HG02840 (cell line): ENCODE measurements around the gene SSTR5.
"Not testable (repeated sequence)": the region's sequence is repeated elsewhere in the genome, so short reads cannot be mapped to it uniquely, and the experiment has no call there.

Source experiments
- ATAC-seq: cut with Tn5 transposase; IDR thresholded peaks from one replicate; pipeline ENCODE4 v1.9.1; 2021; ENCODE audit warnings: mild to moderate bottlenecking, moderate library complexity, moderate number of reproducible peaks; ENCODE audit not compliant: unreplicated experiment, low FRiP score

The SSTR5 gene

DNA sequence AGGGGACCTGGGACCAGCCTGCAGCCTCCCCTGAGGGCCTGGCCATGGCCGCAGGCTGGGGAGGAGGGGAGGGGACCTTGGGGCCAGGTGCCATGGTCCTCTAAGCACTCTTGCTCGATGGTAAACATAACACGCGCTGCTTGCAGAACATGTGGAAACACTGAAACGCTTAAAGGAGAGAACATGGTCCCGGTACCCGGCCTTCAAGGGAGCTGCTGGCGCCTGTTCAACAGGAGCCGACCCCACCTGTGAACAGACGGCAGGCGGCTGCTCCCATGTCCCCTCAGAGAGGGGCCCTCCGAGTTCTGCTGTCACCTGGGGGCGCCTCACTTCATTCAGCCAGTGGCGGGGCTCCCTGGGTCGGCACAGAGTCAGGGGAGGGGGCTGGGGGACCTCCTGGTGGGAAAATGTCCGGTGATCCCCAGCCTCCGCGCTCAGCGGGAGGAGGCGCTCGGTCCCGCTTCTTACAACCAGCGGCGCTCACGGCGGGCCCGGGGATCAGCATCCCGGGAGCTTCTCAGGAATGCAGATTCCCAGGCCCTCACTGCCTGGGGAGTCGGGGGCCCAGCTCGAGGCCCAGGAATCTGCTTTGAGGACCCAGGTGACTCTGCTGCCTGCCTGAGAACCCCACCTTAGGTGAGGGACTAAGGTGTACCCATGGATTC is 854 bp upstream of the SSTR5 start:
- no peak for ATAC-seq

DNA sequence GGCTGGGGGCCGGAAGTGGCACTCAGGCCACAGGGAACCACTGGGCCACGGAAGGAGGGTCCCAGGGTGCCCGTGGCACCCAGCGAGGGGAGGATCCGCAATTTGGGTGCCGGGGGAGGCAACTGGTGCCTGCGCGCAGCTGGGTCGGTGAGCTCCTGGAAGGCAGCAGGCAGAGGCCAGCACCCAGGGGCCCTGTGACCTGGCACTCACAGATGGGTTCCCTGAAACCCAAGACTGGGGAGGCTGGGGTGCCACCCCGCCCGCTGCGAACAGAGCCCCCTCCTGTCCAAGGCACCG is 663 bp downstream of the SSTR5 start:
- ATAC-seq = no peak

DNA sequence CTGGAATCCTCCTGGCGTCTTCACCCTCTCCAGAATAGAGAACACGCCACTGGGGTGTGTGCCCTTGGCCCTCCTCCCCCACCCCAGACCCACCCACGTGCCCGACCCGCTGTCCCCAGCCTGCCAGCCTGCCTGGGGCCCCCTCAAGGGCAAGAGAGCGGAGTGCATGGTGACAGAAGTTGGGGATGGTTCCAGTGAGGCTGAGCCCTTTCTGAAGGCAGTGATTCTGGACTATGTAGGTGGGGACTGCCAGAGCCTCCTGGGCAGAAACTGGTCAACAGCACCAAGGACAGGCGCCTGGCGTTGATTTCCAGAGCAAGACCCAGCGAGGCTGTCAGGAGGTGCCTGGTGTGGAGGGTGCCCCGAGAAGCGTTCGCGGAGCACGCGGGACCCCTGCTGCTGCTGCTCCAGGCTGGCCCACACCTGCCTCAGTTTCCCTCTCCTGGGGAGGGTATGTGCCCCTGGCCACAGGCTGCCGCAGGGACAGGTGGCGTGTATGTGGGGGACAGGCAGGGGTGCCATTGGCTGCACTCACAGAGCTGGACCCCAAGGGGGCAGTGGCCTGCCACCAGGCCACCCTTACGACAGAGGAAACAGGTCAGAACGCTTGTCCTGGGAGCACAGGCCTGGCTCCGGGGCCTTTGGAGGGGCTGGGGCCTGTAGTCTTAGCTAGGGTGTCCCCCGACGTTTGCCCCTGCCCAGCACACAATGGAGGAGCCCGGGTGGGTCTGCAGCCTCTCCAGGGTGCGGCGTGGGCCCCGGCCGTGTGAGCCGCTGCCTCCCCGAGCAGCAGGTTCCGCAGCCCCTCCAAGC is 1.2 kb downstream of the SSTR5 start:
- ATAC-seq = no peak

DNA sequence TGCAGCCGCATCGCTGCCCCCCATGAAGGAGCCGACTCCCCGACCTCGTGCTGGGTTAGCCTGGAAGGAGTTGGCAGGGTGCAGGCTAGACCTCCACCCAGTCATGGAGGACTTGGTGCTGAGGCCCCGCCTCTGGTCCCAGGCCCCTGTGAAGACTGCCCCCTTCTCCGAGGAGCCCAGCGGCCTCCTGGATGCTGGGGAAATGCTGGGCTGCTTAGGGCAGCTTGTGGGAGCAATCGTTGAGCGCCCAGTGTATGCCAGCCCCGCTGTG is 1.8 kb downstream of the SSTR5 start:
- no peak for ATAC-seq

DNA sequence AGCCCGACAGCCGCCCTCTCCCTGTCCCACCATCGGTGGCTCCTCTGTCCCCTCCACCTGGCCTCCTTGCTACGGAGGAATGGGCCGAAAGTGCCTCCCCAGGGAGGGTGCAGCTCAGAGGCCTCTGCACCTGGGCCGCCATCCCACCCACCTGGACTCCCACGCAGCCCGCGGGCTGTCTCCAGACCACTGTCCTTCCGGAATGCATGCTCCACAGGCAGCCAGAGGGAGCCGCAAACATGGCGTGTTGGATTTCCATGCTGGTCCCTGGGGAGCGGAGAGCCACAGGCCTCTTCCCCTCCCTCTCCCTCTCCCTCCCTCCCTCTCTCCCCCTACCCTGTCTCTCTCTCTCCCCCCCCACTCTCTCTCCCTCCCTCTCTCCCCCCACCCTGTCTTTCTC is 3.0 kb downstream of the SSTR5 start:
- ATAC-seq = no peak

DNA sequence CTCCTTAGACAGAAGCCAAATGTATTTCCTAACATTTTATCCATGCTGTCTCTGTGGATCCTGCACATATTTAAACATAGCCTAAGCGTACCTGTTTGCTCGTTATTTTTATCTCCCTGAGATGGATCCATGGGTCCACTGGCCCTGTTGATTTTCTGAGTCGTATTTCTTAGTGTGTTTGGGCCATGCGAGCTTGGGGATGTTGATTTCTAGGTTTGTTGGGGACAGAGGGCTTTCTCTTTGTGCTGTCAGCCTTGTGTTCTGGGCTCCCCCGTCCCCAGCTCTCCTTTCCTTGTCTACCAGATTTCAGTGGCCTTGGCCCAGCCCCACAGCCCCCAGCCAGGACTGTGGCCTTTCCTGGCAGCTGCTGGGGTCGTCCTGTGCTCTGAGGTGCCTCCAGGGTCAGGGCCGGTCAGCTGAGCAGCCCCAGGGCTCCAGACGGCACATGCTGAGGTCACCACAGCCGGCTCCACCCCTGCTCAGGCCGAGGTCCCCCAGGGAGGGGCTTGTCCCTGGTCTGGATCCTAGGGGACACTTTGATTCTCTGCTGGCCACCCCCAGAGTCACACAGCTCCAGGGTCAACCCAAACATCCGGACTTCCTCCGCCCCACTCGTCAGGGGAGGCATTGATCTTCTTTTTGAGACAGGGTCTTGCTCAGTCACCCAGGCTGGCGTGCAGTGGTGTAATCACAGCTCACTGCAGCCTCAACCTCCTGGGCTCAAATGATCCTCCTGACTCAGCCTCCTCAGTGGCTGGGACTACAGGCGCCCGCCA is 4.4 kb downstream of the SSTR5 start:
- ATAC-seq = no peak

DNA sequence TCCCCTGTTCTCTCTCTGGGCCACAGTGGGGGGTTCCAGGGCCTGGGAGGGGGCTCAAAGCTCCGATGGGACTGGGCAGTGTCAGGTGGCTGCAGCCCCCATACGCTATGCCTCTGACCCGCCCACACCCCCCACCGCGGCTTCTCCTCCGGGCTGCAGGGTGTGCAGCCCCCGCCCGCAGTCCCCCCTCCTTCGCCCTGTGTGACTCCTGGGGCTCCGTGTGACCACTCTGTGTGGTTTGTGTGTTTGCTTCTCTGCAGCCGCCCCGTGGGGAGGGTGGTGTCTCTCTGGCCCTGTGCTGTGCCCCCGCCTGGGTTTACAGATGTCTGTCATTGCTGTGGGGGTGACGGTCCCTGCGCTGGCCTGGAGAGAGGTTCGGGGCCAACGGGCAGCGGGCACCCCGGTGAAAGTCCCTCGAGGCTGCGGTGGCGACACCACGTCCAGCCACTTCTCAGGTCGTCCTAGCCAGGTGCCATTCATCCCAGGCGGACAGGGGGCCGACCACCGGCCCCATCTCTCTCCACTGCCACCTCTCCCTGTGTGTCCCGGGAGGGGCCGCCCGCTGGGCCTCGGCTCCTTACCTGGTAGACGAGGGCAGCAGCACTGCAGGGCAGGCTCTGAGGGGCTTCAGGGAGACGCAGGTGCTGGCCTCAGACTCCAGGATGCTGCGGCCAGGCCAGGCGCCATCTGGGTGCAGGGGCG is 5.5 kb downstream of the SSTR5 start:
- no peak for ATAC-seq

DNA sequence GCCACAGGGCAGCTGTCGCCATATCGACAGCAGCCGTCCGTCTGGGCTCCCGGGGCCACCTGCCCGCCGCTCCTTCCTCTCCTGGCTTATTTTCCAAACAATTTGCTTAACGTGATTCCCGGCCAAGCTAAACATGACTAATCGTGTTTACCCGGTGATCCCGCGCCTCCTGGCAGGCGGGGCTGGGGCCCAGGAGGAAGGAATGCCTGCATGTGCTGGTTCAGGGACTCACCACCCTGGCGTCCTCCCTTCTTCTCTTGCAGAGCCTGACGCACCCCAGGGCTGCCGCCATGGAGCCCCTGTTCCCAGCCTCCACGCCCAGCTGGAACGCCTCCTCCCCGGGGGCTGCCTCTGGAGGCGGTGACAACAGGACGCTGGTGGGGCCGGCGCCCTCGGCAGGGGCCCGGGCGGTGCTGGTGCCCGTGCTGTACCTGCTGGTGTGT is 6.1 kb downstream of the SSTR5 start:
- ATAC-seq = no peak

DNA sequence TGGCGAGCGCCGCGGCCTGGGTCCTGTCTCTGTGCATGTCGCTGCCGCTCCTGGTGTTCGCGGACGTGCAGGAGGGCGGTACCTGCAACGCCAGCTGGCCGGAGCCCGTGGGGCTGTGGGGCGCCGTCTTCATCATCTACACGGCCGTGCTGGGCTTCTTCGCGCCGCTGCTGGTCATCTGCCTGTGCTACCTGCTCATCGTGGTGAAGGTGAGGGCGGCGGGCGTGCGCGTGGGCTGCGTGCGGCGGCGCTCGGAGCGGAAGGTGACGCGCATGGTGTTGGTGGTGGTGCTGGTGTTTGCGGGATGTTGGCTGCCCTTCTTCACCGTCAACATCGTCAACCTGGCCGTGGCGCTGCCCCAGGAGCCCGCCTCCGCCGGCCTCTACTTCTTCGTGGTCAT is 6.8 kb downstream of the SSTR5 start:
- ATAC-seq = no peak

DNA sequence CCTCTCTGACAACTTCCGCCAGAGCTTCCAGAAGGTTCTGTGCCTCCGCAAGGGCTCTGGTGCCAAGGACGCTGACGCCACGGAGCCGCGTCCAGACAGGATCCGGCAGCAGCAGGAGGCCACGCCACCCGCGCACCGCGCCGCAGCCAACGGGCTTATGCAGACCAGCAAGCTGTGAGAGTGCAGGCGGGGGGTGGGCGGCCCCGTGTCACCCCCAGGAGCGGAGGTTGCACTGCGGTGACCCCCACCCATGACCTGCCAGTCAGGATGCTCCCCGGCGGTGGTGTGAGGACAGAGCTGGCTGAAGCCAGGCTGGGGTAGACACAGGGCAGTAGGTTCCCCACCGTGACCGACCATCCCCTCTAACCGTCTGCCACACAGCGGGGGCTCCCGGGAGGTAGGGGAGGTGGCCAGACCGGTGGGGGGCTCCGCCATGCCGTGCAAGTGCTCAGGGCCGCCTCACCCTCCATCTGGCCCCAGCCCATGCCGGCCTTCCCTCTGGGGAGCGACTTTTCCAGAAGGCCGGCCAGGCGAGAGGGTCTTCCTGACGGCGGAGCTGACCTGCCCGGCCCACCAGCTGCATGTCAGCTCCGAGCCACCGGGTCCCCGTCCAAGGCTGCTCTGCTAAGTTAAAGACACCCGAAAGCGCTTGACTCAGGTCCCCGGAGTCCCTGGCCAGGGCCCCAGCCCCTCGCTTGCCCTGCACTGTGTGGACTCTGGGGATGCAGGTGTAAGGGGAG is 7.4 kb downstream of the SSTR5 start:
- ATAC-seq = no peak

DNA sequence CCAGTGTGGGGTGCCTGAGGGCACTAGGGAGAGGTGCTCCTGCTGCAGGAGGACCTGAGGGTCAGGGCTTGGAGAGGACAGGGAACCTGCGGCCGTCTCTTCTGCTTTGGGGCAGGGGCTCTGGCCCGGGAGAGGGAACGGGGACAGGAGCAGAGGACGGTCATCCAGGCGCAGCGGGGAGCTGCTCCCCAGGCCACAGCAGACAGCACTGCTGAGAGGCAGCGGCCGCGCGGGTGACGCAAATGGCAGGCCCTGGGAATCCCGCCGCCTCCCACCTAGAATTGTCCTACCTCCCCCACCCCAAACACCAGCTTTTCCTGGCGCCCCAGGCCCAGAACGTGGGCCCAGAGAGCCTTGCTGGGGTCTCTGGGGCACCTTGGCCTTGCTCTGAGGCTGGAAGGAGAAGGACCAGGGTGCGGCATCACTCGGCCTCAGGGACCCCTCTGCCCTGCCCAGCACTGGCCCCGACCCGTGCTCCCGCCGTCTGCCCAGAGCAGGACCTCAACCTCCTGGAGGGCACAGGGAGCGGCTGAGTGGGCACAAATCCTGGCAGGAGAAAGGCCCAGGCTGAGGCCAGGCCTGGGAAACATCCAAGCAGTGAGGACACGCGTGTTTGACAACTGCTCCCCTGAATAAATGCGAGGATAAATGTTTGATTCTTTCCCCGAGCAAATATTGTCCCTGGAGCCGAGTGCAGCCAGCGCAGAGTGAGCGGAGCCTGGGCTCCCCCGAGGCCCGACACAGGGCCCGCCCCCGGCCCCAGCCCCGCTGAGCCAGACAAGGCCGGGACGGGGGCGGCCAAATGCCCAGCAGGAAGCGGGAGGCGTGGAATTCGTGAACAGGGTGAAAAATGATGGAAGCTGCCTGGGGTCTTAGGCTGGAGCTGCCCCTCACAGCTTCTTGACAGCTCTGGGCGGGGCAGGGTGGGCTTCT is 8.5 kb downstream of the SSTR5 start:
- ATAC-seq = no peak

DNA sequence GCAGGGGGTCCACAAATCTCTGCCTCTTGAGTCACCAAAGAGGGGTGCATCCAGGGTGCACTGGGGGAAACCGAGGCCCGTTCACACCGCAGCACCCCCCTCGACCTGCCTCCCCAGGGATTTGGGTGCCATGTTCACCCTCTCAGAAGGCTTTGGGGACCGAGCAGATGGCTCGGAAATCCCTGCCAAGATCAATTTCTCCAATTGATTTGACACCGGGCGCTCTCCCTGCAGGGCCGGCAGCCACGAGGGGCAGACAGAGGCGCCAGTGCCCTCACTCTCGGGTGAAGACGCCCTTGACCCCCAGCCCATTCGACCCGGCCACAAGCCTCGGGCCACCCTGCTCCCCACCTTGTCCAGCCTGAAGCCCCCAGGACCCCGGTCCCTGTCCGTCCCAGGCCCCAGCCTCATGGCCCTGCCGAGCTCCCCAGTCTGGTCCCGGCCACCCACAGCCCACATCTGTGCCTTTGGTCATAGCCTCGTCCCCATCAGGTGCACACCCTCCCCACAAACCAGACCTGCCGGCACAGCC is 9.3 kb downstream of the SSTR5 start:
- ATAC-seq = no peak

DNA sequence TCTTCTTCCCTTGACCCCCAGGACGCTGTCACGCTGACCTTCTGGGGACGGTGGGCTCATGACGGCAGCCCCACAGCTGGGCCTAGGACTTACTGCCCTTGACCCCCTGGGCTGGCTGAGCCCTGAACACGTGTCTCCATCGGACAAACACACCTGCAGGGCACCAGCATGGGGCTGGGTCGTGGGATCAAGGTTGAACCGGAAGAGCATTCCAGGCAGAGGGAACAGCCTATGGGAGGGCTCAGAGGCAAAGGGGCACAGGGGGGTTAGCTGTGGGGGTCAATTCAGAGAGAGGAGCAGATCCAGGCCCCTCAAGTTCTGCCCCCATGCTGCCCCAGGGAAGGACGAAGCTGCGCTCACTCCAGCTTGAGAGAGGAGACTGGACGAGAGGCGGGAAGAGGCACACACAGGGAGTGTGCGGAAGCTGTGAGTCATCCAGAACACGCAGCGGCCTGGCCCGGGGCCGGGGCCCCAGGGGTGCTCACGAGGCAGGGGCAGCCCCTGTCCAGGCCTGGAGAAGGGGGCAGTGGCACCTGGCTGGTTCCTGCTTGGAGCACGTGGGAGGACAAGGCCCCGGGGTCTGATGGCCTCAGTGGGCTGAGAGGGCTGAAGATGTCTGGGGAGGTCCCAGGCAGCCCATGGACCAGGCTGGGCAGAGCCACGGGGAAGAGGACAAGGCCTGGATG is 9.9 kb downstream of the SSTR5 start:
- ATAC-seq = no peak

DNA sequence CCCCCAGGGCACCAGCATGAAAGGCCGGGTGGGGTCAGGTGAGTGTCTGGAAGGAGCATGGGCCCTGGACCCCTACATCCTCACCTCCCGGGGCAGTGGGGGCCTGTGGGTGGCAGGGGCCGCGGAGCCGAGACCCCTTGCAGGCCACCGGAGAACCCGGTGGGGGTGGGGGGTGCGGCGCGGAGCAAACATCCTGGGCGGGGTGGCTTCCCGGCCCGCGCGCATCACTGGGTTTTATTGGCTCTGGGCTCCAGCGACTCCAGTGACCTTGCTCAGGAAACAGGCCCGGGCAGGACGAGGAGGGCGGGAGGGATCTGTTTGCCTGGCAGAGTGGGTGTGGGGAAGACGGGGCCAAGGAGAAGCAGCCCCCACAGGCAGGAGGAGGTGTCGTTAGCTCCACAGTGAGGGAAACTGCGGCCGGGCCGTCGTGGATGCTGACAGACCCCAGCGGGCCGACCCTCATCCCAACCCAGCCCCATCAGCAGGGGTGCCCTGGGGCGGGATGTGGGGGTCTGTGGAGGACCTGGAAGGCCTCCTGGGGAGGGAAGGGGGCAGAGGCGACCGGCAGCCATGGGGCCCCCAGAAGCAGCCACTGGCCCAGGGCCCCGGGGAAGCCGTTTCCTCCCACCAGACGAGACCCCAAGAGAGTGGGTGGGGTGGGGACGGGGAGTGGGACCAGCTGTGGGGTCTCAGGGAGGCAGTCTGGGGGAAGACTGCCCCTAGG is 10.6 kb downstream of the SSTR5 start:
- no peak for ATAC-seq

DNA sequence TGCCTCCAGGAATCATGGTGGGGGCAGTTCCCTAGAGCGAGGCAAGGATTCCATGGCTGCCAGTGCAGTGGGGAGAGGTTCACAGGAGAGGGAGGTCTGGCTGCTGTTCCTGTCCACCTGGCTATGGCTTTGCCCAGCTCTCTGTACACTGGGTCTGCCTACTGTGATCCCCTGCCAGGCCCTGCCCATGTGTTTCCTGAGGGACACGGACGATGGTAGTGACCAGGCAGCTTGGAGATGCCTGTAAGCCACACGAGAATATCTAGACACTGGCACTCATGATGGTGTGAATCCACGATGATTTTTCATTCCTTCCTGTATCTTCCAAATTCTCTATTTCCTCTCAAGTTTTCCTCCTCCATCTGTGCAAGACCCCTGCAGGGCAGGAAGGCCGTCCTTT is 12.4 kb downstream of the SSTR5 start:
- ATAC-seq = no peak

DNA sequence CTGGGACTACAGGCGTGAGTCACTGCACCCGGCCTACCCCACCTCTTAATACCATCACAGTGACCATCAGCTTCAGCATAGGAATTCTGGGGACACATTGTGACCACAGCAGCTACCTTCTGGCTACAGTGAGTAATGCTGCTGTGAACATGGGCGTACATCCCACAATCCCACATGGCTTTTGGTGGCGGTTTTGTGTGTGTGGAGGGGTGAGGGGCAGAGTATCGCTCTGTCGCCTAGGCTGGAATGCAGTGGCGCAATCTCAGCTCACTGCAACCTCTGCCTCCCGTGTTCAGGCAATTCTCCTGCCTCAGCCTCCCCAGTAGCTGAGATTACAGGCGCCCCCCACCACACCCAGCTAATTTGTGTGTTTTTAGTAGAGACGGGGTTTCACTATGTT is 13.9 kb downstream of the SSTR5 start:
- not testable (repeated sequence) for ATAC-seq

DNA sequence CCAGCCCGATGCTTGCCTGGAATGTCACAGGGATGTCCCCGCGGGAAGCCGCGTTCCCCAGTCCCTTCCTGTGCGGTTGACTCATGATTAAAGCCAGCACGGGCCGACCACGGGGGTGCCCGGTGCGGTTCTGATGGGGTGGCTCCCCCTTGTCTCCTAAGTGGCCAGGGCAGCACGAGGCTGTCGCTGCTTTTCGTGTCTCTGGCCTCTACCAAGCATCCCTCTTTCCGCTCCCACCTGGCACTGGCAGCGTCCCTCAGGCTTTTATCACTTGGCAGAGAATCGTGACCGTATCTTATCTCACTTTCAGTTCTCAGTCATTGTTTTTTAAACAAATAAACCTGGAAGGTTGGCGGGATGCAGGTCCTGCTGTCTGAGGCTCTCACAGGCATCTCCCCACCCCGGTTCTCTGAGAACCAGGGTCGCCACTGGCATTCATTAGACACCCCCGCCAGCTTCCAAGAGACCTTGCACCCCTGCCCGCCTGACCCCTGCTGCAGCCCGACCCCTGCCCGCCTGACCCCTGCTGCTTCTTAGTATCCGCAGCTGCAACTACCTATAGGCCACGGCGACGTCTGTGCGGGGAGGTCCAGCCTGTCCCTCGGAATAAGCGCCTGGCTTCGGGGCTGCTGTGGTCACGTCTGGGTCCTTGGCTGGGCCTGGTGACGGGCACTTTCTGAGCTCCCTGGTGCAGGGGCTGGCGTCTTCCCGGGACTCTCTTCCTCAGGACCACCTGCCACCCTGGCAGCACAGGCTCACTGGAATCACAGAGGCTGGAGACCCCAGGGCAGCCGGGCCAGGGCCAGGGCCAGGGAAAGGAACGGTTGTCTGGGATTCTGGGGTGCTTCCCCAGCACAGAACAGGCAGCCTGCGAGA is 16.0 kb downstream of the SSTR5 start:
- no peak for ATAC-seq
